ENCODE measurements around the gene NRDE2. TPM values are rescaled to one million over a fixed set of nuclear protein-coding genes. Genes with fewer than 3 reads are reported as not detected.

NRDE2 gene
- total RNA-seq (2014; rRNA removed) = 4.2 and 5.9 TPM in 2 replicates
- polyA plus RNA-seq (2012) = 4.5 TPM

GRCh38 chr14:90331497-90332270 is at the start of gene NRDE2:
TSS of gene NRDE2 (minus strand) at chr14:90331941. CDS start at chr14:90331904, 37 bp downstream.
- peak; percentile 92 for DNase-seq (ENCODE audit: low read depth)

GRCh38 chr14:90381011-90381786 is 49.5 kb upstream of the NRDE2 start:
- peak; percentile 66 for DNase-seq (ENCODE audit: low read depth)

GRCh38 chr14:90379106-90379505 is 47.4 kb upstream of the NRDE2 start:
- DNase-seq (ENCODE audit: low read depth) = no peak

GRCh38 chr14:90378249-90378648 is 46.5 kb upstream of the NRDE2 start:
- no peak for DNase-seq (ENCODE audit: low read depth)

- DNase-seq (ENCODE audit: low read depth) = no peak
These were observed 44.2 kb upstream of the NRDE2 start for GRCh38 chr14:90375934-90376333.

GRCh38 chr14:90374813-90375212 is 43.1 kb upstream of the NRDE2 start:
- DNase-seq (ENCODE audit: low read depth) = no peak

- DNase-seq (ENCODE audit: low read depth) = no peak
These were observed 42.1 kb upstream of the NRDE2 start for GRCh38 chr14:90373887-90374286.

GRCh38 chr14:90368946-90369721 is 37.4 kb upstream of the NRDE2 start:
- DNase-seq (ENCODE audit: low read depth) = peak; percentile 66

GRCh38 chr14:90362558-90362896 is 30.8 kb upstream of the NRDE2 start:
- no peak for DNase-seq (ENCODE audit: low read depth)

GRCh38 chr14:90361865-90362557 is 30.3 kb upstream of the NRDE2 start:
- DNase-seq (ENCODE audit: low read depth) = no peak

- DNase-seq (ENCODE audit: low read depth) = no peak
These were observed 26.6 kb upstream of the NRDE2 start for GRCh38 chr14:90358359-90358758.

GRCh38 chr14:90356925-90357324 is 25.2 kb upstream of the NRDE2 start:
- no peak for DNase-seq (ENCODE audit: low read depth)

GRCh38 chr14:90355540-90356518 is 24.1 kb upstream of the NRDE2 start:
- DNase-seq (ENCODE audit: low read depth) = no peak

GRCh38 chr14:90354551-90355298 is 23.0 kb upstream of the NRDE2 start:
- DNase-seq (ENCODE audit: low read depth) = peak; percentile 15

- DNase-seq (ENCODE audit: low read depth) = no peak
These were observed 18.0 kb upstream of the NRDE2 start for GRCh38 chr14:90349739-90350138.

GRCh38 chr14:90348270-90348669 is 16.5 kb upstream of the NRDE2 start:
- DNase-seq (ENCODE audit: low read depth) = no peak

- no peak for DNase-seq (ENCODE audit: low read depth)
These were observed 13.5 kb upstream of the NRDE2 start for GRCh38 chr14:90345239-90345557.

- DNase-seq (ENCODE audit: low read depth) = no peak
These were observed 12.8 kb upstream of the NRDE2 start for GRCh38 chr14:90344331-90345238.

- no peak for DNase-seq (ENCODE audit: low read depth)
These were observed 10.6 kb upstream of the NRDE2 start for GRCh38 chr14:90342327-90342726.
